Retinal pigment epithelial cell (primary cell): ENCODE data around the gene ABHD2.

ENCODE experiments used
- DNase-seq: peaks from one replicate; pipeline ENCODE4 v3.0.0-alpha.2; 2010; ENCODE audit warnings: low read depth
- H3K4me3 ChIP-seq: 2 replicates; pipeline ENCODE4 v1.5.1; 2011; ENCODE audit warnings: mild to moderate bottlenecking, low read length, control low read depth, moderate library complexity
- CTCF ChIP-seq: conservative IDR thresholded peaks from 2 replicates; pipeline ENCODE4 v1.5.1; 2011; ENCODE audit warnings: low read depth, low read length, control low read depth, inconsistent platforms

Gene ABHD2

GRCh38 chr15:89052474-89052873, 35.8 kb upstream of the ABHD2 start:
- DNase-seq, result no peak
- TF ChIP-seq CTCF, result no peak
- H3K4me3 ChIP-seq, result no peak overlapping the region

GRCh38 chr15:89054873-89055272, 33.4 kb upstream of the ABHD2 start:
- no peak overlapping the region for H3K4me3 ChIP-seq

GRCh38 chr15:89057506-89058133, 30.6 kb upstream of the ABHD2 start:
- no peak overlapping the region for H3K4me3 ChIP-seq
- DNase-seq, result no peak
- peak; percentile 98 for TF ChIP-seq CTCF

More at GRCh38 chr15:89054873-89055272, 33.4 kb upstream of the ABHD2 start:
- no peak for TF ChIP-seq CTCF
- DNase-seq, result no peak

GRCh38 chr15:89058376-89058775, 29.9 kb upstream of the ABHD2 start:
- DNase-seq, result no peak
- H3K4me3 ChIP-seq, result no peak overlapping the region
- TF ChIP-seq CTCF, result no peak

- no peak for DNase-seq
- TF ChIP-seq CTCF, result no peak
- no peak overlapping the region for H3K4me3 ChIP-seq
Observed at GRCh38 chr15:89058876-89059405, 29.3 kb upstream of the ABHD2 start.

GRCh38 chr15:89066280-89066679, 22.0 kb upstream of the ABHD2 start:
- H3K4me3 ChIP-seq, result no peak overlapping the region
- TF ChIP-seq CTCF, result no peak
- DNase-seq, result no peak

- no peak for DNase-seq
- H3K4me3 ChIP-seq, result no peak overlapping the region
- no peak for TF ChIP-seq CTCF
Observed at GRCh38 chr15:89067751-89068150, 20.5 kb upstream of the ABHD2 start.
